Measurements from ENCODE around the gene BBS10.

- TF ChIP-seq CTCF (conservative IDR thresholded peaks at IDR 0.05) = no peak
- TF ChIP-seq EZH2 (IDR thresholded peaks at IDR 0.05; ENCODE audit: low read depth) = no peak
Measured at GRCh38 chr12:76313299-76313698, 34.9 kb downstream of the BBS10 start.
